Renal cortex interstitium (tissue), 11 donors: Measurements from ENCODE around the gene CAB39. TPM values are rescaled to one million over a fixed set of nuclear protein-coding genes. Genes with fewer than 3 reads are reported as not detected.
A peak's percentile ranks its signal among the peaks of the same experiment; 100 is the strongest.
"Not testable (repeated sequence)": the region's sequence is repeated elsewhere in the genome, so short reads cannot be mapped to it uniquely, and the experiment has no call there.

Source experiments
- DNase-seq, 11 donors: peaks; one replicate each; pipeline ENCODE4 v3.0.0-alpha.2; 2013; ENCODE audit warnings: low read depth in 9 of 11, low spot score in 4 of 11; ENCODE audit errors: extremely low read depth in 1 of 11
- polyA plus RNA-seq, 3 donors: library from polyadenylated mRNA; unstranded; fragments of 120-200 nt; gene quantifications; one replicate each; pipeline ENCODE4 v1.2.1, GENCODE V29; 2013; ENCODE audit not compliant: insufficient read length in 3 of 3

Gene CAB39
- polyA plus RNA-seq, 3 donors, result 82.4 to 93.4 (median 88.2) TPM

DNA sequence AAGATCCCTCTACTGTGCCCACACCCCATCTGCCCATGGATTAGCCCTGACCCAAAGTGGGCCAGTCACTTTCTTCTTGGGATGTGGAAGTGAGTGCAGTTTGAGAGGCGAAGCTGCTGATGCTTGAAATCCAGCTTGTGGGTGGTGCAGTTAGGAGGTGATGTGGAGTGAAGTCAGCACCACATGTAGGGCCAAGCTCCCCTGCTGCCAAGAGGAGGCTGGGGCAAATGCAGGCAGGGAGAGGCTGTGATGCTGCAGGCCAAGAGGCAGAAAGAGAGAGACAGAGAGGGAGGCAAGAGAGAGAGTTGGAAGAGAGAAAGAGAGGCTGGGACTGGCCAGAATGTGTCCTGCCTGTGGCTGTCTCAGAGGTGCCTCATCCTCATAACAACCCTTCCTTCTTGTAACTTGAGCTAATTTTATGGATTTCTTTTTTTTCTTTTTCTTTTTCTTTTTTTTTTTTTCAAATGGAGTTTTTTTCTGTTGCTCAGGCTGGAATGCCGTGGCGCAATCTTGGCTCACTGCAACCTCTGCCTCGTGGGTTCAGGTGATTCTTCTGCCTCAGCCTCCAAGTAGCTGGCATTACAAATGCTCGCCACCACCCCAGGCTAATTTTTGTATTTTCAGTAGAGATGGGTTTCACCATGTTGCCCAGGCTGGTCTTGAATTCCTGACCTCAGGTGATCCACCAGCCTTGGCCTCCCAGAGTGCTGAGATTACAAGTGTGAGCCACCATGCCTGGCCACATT lies 35.3 kb upstream of the CAB39 start:
- no peak for DNase-seq

DNA sequence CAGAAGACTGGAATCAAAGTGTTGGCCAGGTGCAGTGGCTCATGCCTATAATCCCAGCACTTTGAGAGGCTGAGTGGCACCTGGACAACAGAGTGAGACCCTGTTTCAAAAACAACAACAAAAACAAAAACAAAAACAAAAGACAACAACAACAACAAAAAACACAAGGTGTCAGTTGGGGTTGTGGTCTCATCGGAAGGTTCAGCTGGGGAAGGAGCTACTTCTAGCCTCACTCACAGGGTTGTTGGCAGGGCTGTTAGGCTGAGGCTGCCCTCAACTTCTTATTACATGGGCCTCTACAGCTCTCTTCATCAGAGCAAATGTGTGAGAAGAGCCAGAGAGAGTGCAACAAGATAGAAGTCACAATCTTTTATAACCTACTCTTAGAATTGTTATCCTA lies 34.6 kb upstream of the CAB39 start:
- no peak for DNase-seq

DNA sequence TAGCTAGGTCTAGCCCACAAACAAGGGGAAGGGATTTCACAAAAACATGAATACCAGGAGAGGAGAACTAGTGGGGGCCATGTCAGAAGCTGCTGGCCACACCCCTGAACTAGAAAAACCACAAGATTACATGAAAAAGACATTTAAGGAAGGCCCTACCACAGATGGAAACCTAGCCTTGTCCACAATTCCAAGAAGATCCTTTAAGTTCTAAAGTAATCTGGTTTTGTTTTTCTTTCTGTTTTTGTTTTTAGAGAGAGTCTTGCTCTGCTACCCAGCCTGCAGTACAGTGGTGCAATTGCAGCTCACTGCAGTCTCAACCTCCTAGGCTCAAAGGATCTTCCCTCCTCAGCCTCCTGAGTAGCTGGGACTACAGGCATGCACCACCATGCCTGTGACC lies 34.2 kb upstream of the CAB39 start:
- no peak for DNase-seq

DNA sequence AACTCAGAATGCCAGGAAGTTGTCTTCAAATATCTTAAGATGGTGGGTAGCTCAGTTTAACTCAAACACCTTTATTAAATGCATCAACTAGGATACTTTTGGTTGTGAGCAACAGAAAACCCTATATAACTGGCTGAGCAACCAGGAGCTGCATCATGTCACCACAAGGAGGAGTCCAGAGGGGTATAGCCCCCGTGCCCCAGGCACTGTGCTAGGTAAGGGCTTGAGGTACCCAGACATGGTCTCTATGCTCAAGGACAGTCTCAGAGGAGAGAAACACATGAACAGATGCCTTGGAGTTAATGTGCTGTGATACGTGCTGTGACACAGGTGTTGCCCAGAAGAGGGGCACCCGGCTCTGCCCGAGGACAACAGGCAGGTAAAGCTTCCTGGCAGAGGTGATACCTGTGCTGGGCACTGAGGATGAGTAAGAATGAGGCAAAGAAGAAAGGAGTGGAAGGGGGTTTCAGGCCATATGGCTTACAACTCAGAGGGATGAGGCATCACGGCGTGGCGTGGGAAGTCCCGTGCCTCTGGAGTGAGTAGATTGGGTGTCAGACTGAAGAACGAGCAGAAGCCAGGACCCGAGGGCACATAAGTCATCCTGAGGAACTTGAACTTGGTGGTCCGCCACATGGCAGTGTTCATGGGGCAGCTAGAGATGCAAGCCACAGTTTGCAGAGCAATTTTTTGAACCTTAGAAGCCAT lies 32.0 kb upstream of the CAB39 start:
- no peak for DNase-seq

DNA sequence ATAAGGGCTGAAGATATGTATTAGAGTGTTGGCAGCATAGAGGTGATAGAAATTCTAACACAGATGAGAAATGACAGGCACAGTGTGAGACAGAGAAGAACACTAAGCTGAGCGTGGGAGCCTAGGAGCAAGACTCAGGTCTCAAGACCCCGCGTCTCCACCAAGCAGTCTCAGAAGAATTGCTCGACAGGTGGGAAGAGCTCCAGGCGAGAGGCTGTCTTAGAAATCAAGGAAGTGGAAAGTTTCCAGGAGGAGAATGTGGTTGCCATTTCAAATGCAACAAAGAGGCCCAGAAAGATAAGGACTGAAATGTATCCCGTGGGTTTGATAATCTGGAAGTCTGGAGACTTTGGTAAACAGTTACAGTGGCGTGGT lies 31.5 kb upstream of the CAB39 start:
- DNase-seq, result no peak

DNA sequence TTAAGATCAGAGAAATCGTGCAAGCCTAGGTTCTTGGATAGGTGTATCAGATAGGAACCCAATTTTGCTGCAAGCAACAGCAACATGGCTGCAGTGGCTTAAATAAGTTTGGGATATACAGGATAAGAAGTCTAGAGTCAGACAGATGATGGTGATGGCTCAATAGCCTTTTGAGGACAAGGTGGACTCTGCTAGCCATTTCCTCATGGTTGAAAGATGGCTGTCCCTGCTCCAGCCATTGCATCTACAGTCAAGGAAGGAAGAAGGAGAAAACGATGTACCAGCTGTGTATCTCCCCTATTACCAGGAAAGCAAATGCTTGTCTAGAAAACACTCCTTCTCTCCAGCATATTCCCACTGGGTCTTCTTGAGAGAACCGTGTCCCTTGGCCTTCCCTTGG lies 30.1 kb upstream of the CAB39 start:
- DNase-seq, result no peak

DNA sequence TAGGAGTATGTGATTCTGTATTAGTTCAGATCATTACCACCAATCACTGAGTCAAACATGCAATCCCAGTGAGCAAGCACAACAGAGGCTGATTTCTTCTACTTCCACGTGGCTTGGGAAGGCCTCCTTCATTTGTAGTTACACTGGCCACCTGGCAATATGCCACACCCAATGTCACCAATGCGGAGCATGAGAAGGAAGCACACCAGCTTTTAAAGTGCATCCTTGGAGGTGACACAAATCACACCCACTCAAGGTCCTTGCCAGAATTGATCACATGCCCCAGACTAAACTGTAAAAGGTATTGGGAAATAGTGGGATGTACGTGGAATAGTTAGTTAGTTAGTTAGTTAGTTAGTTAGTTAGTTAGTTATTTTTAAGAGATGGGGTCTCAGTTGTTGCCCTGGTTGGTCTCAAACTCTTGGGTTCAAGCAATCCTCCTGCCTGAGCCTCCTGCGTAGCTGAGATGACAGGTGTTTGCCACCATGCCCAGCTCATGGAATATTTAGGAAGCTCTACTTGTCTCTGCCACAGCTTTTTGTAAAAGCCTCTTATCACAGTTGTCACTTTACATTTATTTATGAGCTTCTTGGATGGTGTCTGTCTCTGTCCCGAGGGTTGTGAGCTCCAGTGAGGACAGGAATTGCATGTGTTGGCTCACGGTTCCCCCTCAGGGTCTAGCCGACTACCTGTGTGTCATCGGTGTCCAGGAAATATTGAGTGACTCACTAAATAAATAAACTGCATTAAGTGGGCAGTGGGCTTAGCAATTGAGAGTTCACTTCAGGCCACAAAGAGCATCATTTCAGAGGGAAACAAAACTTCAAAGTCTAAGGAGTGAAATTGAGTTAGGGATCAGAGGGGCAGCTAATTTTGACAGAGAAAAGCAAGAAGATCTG lies 28.1 kb upstream of the CAB39 start:
- DNase-seq, result no peak

DNA sequence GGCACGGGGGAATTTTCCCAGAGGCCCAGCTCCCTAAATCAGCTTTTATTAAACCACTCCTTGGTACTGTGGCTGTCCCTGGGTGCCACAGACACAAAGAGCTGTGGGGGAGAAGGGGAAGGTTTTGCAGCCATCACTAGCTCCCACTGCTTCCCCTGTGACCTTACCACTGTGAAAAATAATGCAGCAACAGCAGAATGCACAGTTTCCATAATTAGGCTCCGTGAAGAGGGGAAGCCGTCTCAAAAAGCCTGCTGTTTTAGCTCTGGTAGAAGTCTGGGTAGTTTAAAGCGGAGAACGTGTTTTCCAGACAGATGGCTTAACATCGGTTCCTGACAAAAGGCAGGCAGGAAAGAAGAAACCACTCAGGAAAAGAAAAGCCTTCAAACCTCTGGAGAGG lies 27.5 kb upstream of the CAB39 start:
- no peak for DNase-seq

DNA sequence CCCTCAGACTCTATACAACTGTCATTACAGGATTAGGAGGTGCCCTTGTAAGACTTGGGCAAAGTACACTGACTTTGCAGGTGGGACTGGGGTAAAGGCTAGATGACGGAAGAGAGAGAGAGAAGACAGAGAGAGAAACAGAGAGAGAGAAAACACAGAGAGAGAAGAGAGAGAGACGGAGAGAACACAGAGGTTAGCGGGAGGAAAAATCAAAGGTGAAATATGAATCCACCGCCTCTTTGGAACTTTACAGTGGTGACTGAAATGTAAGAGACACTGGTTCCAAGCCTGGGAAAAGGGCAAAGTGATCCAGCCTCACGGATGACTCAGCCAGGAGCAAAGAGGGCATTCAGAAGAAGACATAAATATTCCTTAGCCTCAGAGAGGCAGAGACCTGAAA lies 25.1 kb upstream of the CAB39 start:
- no peak for DNase-seq

DNA sequence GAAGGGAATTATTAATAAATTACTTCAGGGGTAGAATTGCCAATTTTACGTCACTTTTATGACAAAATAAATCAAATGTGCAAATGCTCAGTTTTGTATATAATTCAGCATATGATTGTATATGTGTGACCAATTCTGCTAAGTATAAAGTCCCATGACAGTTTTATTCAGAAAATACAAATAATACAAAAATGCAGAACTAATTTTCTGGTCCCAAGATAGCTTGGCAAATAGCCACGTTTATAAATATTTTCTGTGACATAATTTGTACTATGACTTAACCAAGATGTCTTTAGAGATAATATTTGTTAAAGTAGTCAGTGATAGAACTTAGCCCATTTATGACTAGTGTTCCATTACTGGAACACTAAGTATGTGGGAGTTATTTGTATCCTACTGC lies 24.2 kb upstream of the CAB39 start:
- DNase-seq, result no peak

DNA sequence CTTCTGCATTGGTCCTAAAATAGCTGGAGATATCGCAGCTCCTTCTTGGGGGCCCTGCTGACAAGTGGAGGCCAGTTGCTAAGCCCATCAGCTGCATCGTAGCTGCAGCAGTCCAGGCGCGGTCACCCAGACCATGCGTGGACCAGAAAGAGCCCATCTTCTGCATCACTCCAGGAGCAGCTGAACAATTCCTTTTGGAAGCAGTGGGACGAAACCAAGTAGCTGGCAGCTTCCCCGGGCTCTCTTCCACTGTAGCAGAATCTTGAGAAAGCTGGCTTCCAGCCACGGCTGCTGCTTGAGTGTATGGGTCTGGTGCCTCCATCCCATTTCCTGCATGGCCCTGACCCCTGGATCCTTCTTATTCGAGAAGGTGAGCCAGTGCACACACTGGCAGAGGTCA lies 22.2 kb upstream of the CAB39 start:
- DNase-seq, result no peak

DNA sequence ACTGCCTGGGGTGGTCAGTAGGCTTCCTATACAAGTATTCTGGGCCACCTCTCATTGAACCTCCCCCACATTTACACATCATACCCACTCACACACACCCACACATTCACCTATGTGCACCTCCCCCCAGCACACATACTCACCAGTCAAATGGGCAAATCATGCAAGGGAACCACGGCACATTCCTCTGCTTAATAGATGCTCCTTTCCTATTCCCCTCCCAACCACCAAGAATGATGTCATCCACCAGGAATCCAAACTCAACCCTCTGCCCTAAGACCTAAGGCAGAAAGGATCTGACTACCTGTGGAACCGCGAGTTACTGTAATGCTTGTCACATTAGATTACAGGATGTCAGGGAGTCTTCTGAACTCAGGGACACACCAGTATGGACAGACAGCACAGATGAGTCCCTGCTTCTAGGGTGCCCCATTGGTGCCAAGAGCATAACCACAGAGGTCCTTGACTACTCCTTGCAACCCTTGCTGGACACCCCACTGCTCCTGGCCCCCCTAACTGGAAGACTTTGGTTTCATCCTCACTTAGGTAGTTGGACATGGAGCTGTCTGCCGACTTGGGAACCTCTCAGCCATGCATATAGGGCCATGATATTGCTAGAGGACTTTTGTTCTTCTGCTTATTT lies 21.5 kb upstream of the CAB39 start:
- DNase-seq, result peak in 2 of 11 donors; percentile 18 to 28

DNA sequence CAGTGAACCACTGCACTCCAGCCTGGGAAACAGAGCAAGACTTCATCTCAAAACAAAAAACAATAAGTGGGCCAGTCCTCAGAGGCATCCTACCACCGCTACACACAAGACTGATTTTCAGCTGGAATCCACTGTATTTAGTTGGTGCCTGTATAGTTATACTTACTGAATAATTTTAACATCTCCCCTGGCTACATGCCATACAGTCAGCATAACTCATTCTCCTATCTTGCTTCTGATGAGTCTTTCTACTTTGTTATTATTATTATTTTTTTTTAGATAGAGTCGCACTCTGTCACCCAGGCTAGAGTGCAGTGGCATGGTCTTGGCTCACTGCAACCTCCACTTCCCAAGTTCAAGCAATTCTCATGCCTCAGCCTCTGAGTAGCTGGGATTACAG lies 19.9 kb upstream of the CAB39 start:
- no peak for DNase-seq

DNA sequence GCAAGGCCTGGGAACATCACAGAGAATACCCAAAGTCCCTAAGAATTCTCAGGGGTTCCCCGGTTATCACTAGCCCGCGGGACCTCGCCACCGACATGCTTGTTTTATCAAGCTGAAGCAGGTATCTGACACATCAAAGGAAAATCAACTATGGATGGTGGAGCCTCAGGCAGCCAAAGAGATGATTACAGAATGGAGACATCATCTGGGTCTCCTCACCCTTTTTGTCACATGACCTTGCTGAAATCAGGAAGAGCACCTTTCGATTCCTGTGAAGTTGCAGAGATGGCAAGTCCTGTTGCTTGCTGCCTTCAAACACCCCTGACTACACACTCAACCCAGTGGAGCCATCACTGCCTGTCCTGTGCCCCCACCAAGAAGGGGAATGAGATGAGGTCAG lies 19.2 kb upstream of the CAB39 start:
- no peak for DNase-seq

DNA sequence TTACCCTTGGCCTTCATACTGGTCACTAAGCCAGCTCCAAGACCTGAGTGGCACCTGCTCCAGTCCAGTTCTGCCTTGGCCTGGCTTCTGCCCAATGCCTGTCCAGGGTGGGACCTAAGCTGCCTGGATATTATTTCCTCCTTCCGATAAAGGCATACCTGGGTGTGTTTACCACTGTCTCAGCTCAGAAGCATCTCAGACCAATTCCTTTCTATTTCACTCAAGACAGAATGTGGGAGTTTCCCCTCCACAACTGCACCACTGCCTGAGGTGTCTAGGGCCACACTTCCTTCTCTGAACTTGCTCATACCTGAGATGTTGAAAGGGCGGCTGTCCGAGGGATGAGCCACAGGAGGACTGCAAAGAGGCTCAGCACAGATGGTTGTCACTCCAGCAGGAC lies 18.4 kb upstream of the CAB39 start:
- DNase-seq, result no peak

DNA sequence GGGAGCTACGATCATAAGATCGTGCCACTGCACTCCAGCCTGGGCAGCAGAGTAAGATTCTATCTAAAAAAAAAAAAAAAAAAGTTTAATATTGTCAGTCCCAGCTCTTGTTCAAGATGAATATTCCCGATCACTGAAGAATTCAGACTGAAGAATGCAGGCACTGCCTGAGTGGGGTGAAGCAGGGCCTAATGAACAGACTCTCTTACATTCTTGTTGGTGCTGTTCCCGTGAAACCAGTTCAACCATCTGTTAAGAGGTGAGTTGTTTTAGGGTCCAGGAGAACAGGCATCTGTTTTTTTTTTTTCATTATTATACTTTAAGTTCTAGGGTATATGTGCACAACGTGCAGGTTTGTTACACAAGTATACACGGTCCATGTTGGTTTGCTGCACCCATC lies 17.1 kb upstream of the CAB39 start:
- no peak for DNase-seq

DNA sequence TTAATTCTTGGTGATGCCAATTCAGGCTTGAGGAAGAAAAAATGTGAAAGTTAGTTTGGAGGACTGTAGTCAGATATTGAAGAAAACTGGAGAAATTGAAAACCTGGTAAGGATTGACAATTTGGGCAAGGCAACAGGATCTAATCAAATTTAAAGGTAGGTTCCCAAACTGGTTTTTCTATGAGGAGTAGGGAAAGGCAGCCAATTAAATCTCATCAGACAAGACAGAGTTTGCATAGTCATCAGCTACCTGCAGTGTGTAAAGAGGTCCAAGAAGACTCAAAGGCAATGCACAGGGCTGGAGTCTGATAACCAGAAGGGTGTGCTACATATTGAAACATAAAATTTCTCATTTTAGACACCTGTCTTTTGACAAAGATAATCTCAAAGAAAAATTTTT lies 16.0 kb upstream of the CAB39 start:
- no peak for DNase-seq

DNA sequence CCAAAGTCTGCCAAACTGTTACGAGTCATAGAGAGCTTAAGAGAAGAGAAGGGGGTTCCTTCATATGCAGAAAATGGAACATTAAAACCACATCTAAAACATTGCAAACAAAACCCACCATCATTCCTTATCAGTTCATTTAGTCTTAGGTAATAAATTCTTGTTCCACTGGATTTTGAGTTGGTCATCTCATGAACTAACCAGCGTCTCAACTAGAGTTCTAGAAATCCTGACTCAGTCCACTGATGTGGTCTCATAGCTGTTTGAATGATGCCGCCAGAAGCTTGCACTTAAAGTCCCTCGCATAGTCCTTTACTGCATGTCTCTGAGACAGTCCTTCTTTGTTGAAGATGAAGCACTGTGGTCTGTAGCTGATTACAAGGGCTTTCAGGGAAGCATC lies 15.0 kb upstream of the CAB39 start:
- DNase-seq, result no peak

DNA sequence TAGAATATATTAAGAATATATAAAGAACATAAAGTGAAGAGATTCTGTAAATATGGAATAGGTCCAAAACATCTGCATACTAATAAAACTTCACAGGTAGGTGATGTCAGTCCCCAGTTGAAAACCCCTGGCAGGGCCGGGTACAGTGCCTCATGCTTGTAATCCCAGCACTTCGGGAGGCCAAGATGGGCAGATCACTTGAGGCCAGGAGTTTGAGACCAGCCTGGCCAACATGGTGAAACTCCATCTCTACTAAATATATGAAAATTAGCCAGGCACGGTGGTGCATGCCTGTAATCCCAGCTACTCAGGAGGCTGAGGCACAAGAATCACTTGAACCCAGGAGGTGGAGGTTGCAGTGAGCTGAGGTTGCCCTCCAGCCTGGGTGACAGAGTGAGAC lies 13.9 kb upstream of the CAB39 start:
- not testable (repeated sequence) for DNase-seq

DNA sequence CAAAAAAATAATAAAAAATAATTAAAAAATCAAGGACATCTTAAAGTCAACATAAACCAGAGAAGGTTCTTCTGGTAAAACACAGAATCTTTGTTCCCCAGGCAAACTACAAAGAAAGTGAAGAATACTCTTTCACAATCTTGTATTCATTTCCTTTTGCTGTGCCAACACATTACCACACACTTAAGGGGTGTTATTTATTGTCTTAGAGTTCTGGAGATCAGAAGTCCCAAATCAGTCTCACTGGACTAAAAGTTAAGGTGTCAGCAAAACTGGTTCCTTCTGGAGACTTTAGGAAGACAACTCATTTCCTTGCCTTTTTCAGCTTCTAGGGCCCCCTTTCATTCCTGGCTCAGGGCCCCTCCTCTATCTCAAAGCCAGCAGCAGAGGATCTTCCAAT lies 12.2 kb upstream of the CAB39 start:
- no peak for DNase-seq
